Ammon's horn (tissue), 1 donor: ENCODE measurements around the gene ERBB2.
"Not testable (repeated sequence)": the region's sequence is repeated elsewhere in the genome, so short reads cannot be mapped to it uniquely, and the experiment has no call there.

Experiments
- DNase-seq: peaks from one replicate; pipeline ENCODE4 v3.0.0-alpha.2; 2016; ENCODE audit warnings: low spot score

ERBB2 gene

DNA sequence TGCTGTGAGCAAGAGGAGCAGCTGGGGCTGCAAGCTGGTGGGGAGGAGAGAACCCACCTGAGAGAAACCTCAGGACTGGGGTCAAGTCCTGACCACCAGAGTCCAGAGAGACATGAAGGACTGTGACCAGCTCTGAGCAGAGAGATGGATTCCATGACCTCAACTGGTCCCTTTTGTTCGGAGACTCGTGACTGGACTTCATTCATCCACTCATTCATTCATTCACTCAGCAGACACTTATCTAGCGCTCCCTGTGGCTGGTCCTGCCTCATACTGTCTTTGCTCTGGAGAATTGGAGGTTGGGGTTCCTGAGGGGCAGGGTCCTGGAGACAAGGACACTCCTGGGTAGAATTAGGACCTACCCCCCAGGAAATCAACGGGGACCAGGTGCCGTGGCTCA is 4.0 kb downstream of the ERBB2 start:
- DNase-seq = no peak

DNA sequence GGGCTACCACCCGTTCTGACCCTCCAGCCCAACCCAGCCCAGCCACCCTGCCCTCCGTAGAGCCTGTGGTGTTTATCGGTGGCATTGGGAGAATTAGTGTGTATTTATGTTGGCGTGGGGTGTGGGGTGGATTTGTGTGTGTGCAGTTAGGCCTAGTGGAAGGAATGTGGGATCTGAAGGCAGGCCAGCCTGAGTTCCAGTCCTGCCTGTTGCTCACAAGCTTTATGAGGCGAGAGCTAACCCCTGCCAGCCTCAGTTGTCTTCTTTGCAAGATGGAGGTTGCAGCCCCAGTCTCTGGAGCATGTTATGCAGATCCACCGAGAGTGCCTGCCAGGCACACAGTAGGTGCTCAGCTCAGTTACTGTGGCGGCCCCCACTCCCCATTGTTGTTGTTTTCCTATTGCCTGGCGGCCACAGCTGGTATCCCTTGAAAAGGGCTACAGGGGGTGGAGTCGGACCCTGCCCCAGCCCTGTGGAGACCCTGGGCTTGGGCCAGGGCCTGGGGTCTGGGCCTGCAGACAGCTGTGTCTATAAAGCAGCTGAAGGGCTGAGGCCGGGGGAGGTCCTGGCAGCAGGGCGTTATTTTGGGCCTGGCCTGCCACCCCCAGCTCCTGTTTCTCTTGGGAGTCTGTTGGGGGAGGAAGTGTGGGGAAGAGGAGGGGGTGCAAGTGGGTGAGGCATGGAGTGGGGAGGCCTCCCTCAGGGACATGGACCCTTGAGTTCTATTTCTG is 5.1 kb downstream of the ERBB2 start:
- no peak for DNase-seq

DNA sequence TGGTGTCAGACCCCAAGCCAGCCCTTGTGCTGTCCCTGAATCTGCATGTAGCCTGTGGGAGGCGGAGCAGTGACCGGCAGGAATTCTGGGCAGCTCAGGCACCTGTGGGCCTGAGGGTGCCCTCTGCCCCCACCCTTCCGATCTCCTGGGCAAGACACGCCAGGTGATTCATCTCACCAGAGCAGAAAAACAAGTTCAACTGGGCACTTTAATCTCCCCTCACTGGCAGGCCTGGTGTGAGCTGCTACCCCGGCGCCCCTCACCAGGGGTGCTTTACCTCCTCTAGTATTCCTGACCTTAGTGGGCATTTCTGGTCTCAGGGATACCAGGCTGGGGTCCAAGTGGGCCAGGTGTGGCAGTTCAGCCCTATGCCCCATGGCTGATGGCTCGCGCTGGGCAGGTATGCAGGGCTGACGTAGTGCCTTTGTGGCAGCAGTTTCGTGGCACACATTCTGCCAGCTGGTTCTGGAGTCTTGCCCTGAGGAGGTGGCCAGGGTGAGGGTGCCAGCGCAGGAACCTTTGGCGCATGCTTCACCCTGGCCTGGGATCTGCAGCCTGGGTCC is 6.0 kb downstream of the ERBB2 start:
- DNase-seq = no peak

DNA sequence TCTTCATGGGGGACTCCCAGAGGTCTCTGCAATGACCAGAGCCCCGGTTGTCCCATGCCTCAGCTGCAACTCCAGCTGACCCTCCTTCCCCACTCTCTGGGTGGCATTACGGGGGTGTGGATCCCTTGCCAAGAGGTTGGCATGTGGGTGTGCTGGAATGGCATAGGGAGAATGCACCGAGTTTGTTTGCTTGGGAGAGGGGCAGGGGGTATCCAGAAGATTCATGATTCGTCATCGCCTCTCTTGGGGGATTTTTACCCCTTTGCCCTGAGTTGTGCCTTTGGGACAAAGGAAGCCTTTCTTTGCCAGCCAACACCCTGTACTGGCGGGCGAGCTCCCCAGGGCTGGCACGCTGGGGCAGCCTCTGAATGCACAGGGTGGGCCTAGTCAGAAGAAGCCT is 6.5 kb downstream of the ERBB2 start:
- DNase-seq = no peak

DNA sequence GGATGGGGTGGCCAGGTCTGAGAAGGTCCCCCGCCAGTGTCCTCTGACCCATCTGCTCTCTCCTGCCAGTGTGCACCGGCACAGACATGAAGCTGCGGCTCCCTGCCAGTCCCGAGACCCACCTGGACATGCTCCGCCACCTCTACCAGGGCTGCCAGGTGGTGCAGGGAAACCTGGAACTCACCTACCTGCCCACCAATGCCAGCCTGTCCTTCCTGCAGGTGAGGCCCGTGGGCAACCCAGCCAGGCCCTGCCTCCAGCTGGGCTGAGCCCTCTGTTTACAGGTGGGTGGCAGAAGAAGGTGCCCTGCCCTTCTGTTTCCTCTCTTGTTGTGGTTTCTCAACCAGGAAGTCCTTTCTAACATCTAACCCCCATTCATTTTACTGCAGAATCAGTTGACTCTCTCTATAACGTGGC is 7.1 kb downstream of the ERBB2 start:
- DNase-seq = no peak

DNA sequence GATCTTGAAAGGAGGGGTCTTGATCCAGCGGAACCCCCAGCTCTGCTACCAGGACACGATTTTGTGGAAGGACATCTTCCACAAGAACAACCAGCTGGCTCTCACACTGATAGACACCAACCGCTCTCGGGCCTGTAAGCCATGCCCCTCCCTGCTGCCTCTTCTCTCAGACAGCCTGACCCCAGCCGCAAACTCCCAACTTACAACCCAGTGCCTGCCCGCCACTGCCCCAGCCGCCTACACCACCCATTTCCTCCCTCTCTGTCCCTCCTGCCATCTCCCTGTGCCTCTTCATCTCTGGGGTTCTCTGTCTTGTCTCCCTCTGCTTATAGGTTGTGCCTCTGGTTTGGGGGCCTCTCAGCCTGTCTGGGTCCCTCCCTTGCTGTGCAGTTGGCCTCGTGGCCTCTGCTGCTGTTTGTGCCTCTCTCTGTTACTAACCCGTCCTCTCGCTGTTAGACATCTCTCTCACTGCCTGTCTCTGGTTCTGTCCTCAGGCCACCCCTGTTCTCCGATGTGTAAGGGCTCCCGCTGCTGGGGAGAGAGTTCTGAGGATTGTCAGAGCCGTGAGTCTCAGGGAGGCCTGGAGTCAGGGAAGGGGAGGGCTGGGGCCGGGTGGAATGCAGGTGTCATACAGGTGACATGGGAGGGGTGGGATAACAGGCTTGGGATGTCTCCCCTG is 9.6 kb downstream of the ERBB2 start:
- DNase-seq = no peak

DNA sequence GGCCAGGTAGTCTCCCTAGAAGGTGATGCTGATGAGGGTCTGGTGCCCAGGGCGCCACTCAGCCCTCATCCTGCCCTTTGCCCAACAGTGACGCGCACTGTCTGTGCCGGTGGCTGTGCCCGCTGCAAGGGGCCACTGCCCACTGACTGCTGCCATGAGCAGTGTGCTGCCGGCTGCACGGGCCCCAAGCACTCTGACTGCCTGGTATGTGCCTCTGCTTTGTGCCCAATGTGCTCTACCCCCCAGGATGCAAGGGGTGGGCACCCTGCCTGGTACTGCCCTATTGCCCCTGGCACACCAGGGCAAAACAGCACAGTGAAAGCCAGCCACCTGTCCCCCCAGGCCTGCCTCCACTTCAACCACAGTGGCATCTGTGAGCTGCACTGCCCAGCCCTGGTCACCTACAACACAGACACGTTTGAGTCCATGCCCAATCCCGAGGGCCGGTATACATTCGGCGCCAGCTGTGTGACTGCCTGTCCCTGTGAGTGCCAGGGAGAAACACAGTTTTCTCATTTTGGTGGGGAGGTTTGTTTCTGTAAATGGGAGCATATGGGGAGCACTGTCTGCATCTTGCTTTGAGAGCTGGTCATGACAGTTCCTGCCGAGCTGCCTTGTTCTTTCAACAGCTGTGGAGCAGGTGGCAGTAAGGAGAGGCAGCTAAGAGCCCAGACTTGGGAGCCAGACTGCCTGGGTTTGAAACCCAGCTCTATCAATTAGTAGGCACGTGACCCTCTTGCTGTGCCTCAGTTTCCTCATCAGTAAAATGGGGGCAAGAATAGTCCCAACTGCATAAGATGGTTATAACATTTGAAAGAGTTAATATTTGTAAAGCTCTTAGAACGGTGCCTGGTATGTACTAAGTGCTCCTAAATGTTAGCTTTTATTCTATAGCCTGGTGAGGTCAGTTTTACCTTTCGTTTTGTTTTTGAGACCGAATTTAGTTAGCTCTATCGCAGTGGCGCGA is 10.4 kb downstream of the ERBB2 start:
- DNase-seq = peak; percentile 23

DNA sequence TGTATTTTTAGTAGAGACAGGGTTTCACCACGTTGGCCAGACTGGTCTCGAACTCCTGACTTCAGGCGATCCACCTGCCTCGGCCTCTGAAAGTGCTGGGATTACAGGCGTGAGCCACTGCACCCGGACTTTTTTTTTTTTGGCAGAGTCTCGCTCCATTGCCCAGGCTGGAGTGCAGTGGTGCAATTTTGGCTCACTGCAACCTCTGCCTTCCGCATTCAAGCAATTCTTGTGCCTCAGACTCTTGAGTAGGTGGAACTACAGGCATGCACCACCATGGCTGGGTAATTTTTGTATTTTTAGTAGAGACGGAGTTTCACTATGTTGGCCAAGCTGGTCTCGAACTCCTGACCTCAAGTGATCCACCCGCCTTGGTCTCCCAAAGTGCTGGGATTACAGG is 11.2 kb downstream of the ERBB2 start:
- DNase-seq = not testable (repeated sequence)

DNA sequence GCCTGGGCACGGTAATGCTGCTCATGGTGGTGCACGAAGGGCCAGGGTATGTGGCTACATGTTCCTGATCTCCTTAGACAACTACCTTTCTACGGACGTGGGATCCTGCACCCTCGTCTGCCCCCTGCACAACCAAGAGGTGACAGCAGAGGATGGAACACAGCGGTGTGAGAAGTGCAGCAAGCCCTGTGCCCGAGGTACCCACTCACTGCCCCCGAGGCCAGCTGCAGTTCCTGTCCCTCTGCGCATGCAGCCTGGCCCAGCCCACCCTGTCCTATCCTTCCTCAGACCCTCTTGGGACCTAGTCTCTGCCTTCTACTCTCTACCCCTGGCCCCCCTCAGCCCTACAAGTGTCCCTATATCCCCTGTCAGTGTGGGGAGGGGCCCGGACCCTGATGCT is 12.0 kb downstream of the ERBB2 start:
- no peak for DNase-seq

DNA sequence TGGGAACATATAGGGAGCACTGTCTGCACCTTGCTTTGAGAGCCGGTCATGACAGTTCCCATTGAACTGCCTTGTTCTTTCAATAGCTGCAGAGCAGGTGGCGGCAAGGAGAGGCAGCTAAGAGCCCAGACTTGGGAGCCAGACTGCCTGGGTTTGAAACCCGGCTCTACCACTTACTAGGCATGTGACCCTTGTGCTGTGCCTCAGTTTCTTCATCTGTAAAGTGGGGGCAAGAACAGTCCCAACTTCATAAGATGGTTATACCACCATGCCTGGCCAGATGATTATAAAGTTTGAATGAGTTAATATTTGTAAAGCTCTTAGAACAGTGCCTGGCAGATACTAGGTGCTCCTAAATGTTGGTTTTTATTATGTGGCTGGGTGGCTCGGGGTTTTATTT is 14.4 kb downstream of the ERBB2 start:
- DNase-seq = no peak

DNA sequence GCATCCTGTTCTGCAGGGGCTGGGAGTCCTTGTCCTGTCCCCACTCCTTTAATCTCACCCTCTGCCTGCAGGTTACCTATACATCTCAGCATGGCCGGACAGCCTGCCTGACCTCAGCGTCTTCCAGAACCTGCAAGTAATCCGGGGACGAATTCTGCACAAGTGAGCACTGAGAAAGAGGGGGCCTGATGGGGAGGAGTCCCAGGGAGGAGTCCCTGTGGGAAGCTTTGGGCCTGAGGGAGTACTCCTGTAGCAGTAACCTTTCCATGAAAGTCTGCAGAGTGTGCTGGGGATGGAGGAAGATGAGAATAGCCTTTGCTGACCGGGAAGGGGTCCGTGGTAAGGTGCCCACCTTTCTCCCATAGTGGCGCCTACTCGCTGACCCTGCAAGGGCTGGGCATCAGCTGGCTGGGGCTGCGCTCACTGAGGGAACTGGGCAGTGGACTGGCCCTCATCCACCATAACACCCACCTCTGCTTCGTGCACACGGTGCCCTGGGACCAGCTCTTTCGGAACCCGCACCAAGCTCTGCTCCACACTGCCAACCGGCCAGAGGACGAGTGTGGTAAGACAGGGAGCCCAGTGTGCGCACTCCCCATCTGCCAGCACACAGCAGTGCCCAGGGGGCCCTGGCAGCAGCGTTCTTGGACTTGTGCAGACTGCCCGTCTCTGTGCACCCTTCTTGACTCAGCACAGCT is 15.7 kb downstream of the ERBB2 start:
- DNase-seq = no peak

DNA sequence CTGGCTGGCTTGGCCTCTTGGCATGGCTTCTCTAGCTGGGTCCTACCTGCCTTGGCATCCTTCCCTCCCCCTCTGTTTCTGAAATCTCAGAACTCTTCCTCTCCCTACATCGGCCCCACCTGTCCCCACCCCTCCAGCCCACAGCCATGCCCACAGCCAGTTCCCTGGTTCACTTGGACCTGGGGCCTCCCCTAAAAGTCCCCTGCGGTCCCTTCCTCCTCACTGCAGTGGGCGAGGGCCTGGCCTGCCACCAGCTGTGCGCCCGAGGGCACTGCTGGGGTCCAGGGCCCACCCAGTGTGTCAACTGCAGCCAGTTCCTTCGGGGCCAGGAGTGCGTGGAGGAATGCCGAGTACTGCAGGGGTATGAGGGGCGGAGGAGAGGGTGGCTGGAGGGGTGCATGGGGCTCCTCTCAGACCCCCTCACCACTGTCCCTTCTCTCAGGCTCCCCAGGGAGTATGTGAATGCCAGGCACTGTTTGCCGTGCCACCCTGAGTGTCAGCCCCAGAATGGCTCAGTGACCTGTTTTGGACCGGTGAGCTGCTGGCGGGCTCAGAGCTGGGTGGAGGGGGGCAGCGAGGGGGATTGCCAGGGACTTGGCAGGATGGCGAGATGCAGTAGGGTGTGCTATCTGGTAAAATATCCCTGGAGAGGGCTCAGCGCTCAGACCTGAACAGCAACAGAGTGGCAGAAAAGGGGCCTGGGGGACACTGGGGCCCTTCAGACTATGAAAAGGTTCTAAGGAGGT is 16.4 kb downstream of the ERBB2 start:
- DNase-seq = no peak

DNA sequence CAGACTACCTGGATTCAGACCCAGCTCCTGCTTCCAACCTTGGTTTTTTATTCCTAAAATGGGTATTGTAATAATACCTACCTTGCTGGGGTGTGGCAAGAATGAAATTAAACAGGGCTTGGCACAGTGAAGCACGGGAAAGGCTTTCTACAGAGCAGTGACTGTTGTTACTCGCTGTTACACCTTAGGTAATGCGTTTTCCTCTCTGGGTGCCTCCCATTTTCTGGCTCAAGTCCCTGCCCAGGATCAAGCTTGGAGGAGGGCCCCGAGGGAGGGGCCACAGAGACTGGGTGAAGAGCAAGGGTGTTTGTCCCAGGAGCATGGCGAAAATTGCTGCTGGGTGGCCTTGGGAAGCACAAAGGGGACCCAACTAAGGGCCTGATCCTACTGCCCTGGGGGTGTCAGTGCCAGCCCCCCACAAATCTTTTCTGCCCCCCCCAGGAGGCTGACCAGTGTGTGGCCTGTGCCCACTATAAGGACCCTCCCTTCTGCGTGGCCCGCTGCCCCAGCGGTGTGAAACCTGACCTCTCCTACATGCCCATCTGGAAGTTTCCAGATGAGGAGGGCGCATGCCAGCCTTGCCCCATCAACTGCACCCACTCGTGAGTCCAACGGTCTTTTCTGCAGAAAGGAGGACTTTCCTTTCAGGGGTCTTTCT is 17.1 kb downstream of the ERBB2 start:
- no peak for DNase-seq

DNA sequence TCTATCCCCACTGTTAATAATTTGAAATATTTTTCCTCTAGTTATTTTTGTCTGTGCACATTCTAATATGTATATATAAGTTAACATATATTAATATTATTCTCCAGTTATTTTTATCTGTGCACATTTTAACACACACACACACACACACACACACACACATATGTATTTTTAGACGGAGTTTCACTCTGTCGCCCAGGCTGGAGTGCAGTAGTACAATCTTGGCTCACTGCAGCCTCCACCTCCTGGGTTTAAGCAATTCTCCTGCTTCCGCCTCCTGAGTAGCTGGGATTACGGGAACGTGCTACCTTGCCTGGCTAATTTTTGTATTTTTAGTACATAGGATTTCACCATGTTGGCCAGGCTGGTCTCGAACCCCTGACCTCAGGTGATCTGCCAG is 17.8 kb downstream of the ERBB2 start:
- no peak for DNase-seq

DNA sequence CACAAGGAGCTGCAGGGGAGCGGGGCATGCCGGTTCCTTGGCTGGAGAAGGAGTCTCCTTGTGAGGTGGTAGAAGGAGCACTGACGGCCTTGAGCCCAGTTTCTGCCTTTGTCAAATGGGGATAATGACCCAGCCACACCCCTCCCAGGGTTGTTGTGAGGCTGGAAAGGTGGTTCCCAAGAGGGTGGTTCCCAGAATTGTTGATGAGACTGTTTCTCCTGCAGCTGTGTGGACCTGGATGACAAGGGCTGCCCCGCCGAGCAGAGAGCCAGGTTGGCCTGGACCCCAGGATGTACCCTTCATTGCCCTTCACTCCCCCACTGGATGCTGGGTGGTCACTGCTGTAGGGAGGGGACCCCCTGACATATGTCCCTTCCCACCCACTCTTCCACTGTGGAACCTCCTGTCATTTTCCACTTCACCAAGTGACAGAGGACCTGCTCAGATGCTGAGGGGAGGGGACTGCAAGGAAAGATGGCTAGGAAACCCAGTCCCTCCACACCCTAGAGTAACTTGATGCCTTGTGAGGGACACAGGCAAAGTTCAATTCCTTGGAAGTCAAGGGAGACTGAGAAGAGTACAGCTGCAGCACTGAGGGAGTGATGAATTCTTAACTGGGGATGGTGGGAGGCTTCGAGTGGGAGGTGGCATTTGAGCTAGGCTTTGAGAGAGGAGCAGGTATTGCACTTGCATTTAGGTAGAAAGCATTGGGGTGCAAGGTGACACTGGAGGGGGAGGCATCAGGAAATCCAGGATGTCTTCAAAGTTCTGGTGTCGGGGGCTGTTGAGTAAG is 19.9 kb downstream of the ERBB2 start:
- DNase-seq = no peak

DNA sequence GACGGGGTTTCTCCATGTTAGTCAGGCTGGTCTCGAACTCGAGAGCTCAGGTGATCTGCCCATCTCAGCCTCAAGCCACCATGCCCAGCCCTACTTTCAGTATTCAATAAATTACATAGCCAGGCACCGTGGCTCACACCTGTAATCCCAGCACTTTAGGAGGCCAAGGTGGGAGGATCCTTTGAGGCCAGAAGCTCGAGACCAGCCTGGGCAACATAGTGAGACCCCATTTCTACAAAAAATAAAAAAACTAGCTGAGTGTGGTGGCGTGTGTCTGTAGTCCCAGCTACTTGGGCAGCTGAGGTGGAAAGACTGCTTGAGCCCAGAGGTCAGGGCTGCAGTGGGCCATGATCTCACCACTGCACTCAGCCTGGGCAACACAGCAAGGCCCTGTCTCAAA is 22.2 kb downstream of the ERBB2 start:
- DNase-seq = no peak

DNA sequence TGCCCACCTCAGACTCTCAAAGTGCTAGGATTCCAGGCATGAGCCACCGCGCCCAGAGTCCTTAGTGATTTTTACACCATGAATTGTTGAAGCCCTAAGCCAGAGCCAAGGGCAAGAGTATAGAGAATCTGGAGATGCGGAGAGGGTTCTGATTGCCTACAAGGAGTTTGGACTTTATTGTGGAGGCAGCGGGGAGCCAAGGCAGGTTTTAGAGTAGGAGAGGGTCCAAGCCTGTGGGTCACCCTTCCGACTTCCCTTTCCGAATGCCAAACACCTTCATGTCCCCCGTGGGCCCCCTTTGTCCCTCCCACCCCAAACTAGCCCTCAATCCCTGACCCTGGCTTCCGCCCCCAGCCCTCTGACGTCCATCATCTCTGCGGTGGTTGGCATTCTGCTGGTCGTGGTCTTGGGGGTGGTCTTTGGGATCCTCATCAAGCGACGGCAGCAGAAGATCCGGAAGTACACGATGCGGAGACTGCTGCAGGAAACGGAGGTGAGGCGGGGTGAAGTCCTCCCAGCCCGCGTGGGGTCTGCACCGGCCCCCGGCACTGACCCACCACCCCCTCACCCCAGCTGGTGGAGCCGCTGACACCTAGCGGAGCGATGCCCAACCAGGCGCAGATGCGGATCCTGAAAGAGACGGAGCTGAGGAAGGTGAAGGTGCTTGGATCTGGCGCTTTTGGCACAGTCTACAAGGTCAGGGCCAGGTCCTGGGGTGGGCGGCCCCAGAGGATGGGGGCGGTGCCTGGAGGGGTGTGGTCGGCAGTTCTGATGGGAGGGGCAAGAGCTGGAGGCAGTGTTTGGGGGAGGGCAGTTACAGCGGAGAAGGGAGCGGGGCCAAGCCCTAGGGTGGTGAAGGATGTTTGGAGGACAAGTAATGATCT is 23.3 kb downstream of the ERBB2 start:
- no peak for DNase-seq

DNA sequence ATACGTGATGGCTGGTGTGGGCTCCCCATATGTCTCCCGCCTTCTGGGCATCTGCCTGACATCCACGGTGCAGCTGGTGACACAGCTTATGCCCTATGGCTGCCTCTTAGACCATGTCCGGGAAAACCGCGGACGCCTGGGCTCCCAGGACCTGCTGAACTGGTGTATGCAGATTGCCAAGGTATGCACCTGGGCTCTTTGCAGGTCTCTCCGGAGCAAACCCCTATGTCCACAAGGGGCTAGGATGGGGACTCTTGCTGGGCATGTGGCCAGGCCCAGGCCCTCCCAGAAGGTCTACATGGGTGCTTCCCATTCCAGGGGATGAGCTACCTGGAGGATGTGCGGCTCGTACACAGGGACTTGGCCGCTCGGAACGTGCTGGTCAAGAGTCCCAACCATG is 24.9 kb downstream of the ERBB2 start:
- no peak for DNase-seq

DNA sequence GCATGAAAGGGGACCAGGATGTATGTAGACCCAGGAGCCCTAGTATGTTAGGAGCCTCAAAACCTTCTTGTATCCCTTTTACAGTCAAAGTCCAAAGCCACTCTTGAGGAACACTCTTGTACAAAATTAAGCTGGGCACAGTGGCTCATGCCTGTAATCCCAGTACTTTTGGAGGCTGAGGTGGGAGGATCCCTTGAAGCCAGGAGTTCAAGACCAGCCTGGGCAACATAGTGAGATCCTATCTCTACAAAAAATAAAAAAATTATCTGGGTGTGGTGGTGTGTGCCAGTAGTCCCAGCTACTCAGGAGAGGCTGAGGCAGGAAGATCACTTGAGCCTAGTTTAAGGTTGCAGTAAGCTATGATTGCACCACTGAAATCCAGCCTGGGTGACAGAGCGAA is 26.1 kb downstream of the ERBB2 start:
- DNase-seq = not testable (repeated sequence)
